D721Med (cell line): Measurements from ENCODE around the gene SLC66A3.

Experiments
- DNase-seq: peaks from one replicate; pipeline ENCODE4 v3.0.0; 2011; ENCODE audit warnings: low spot score; ENCODE audit not compliant: insufficient read length
- FAIRE-seq: peaks from 2 replicates; lab custom pipeline; 2011; peaks lifted over from hg19 to GRCh38; lab: Jason Lieb, UNC
- CTCF ChIP-seq: IDR thresholded peaks from 2 replicates; pipeline ENCODE4 v1.5.1; 2012; ENCODE audit warnings: mild to moderate bottlenecking, control low read depth; ENCODE audit not compliant: insufficient read depth; ENCODE audit errors: missing control alignments

The SLC66A3 gene

GRCh38 chr2:11187083-11187619 lies 31.9 kb downstream of the SLC66A3 start:
- FAIRE-seq: no peak
- DNase-seq: no peak
- no peak for TF ChIP-seq CTCF

- FAIRE-seq (no peak), DNase-seq (no peak)
- TF ChIP-seq CTCF: no peak
Observed at GRCh38 chr2:11187731-11188130, 32.5 kb downstream of the SLC66A3 start.

GRCh38 chr2:11196246-11196645 lies 41.0 kb downstream of the SLC66A3 start:
- FAIRE-seq (no peak), DNase-seq (no peak)
- no peak for TF ChIP-seq CTCF

- TF ChIP-seq CTCF: no peak
- FAIRE-seq (no peak), DNase-seq (no peak)
Observed at GRCh38 chr2:11200651-11201050, 45.4 kb downstream of the SLC66A3 start.

GRCh38 chr2:11201969-11202368 lies 46.7 kb downstream of the SLC66A3 start:
- no peak for TF ChIP-seq CTCF
- DNase-seq (no peak), FAIRE-seq (no peak)

GRCh38 chr2:11203480-11203879 lies 48.2 kb downstream of the SLC66A3 start:
- TF ChIP-seq CTCF: no peak
- DNase-seq: no peak
- no peak for FAIRE-seq

GRCh38 chr2:11208083-11208482 lies 52.8 kb downstream of the SLC66A3 start:
- no peak for TF ChIP-seq CTCF
- DNase-seq (no peak), FAIRE-seq (no peak)
